HCT116 (cell line): Measurements from ENCODE around the gene PDE6B. TPM values are rescaled to one million over a fixed set of nuclear protein-coding genes. Genes with fewer than 3 reads are reported as not detected.
"Not testable (repeated sequence)": the region's sequence is repeated elsewhere in the genome, so short reads cannot be mapped to it uniquely, and the experiment has no call there.

Experiments
- ATAC-seq: fragments of 200-7000 bp; cut with Tn5 transposase; 2 replicates; pipeline ENCODE4 v1.9.1; 2020; ENCODE audit warnings: mild to moderate bottlenecking, moderate library complexity
- BruUV-seq: library from RNA; stranded (reverse); fragments of 400-500 nt; replicated peaks from 2 replicates; lab custom pipeline; 2021; lab: Mats Ljungman, UMichigan
- CTCF ChIA-PET: fragments of 300-600 bp; sonication (Branson Sonifier 250); formaldehyde crosslinking; loops from one replicate; lab custom pipeline; 2021; ENCODE audit warnings: antibody characterized with exemption; lab: Charles Lee
- POLR2A ChIA-PET: fragments of 300-600, 350-600 bp; sonication (Branson Sonifier 250); formaldehyde crosslinking; loops from one replicate; lab custom pipeline; 2021; ENCODE audit warnings: antibody characterized with exemption; lab: Charles Lee
- RAD21 ChIA-PET, 2 experiments: fragments of 300-600 bp; sonication (Branson Sonifier 250); formaldehyde crosslinking; loops; one replicate each; lab custom pipeline; 2023; ENCODE audit warnings: low total read pairs in 2 of 2; ENCODE audit not compliant: uncharacterized antibody in 2 of 2, unreplicated experiment in 2 of 2, low non-redundant PET in 1 of 2; lab: Charles Lee
- DNase-seq: peaks from one replicate; pipeline ENCODE4 v3.0.0-alpha.2; 2010; ENCODE audit warnings: low read depth, low spot score
- H2AFZ ChIP-seq: fragments of 200-600 bp; shearing (Covaris generic), sonication (generic); 2 replicates; pipeline ENCODE4 v1.6.1; 2017; ENCODE audit warnings: low read depth, mixed run types, mixed read lengths, antibody characterized with exemption, low read length; ENCODE audit not compliant: poor library complexity, severe bottlenecking
- H3K27ac ChIP-seq: 2 replicates; pipeline ENCODE4 v1.5.1; 2012; ENCODE audit warnings: low read depth, low read length
- H3K27me3 ChIP-seq: fragments of 200-600 bp; sonication (generic); 2 replicates; pipeline ENCODE4 v1.6.1; 2016; ENCODE audit warnings: mixed run types, low read length, mixed read lengths; ENCODE audit not compliant: insufficient read depth
- H3K36me3 ChIP-seq, 2 experiments: fragments of 200-500 bp in 1 of 2; fragments of 200-600 bp in 1 of 2; sonication (Bioruptor generic) in 1 of 2; sonication (generic) in 1 of 2; 2 replicates each; pipeline versions ENCODE4 v1.5.1 to v1.6.1; 2014 to 2016; ENCODE audit warnings: low read length in 2 of 2, inconsistent platforms in 1 of 2, mixed read lengths in 1 of 2, mixed run types in 1 of 2; ENCODE audit not compliant: insufficient read depth in 2 of 2, control insufficient read depth in 1 of 2
- H3K4me1 ChIP-seq, 2 experiments: fragments of 200-600 bp in 1 of 2; sonication (generic) in 1 of 2; 2 replicates each; pipeline versions ENCODE4 v1.5.1 to v1.6.1; 2012 to 2017; ENCODE audit warnings: low read length in 2 of 2, inconsistent platforms in 1 of 2, mild to moderate bottlenecking in 1 of 2, mixed read lengths in 1 of 2, mixed run types in 1 of 2, moderate library complexity in 1 of 2; ENCODE audit not compliant: insufficient read depth in 2 of 2, control insufficient read depth in 1 of 2
- H3K4me2 ChIP-seq: fragments of 200-600 bp; sonication (generic); 2 replicates; pipeline ENCODE4 v1.6.1; 2017; ENCODE audit warnings: mixed run types, low read length, mixed read lengths
- H3K4me3 ChIP-seq, 2 experiments: fragments of 200-600 bp in 1 of 2; sonication (generic) in 1 of 2; replicated peaks in 1 of 2; 2 replicates each; pipeline ENCODE4 v1.5.1; 2011 to 2016; ENCODE audit warnings: low read length in 2 of 2, control low read depth in 1 of 2, low read depth in 1 of 2, mild to moderate bottlenecking in 1 of 2, mixed read lengths in 1 of 2, mixed run types in 1 of 2
- H3K79me2 ChIP-seq: fragments of 200-600 bp; sonication (generic); 2 replicates; pipeline ENCODE4 v1.6.1; 2017; ENCODE audit warnings: mild to moderate bottlenecking, mixed run types, low read length, moderate library complexity, mixed read lengths; ENCODE audit not compliant: insufficient read depth
- H3K9ac ChIP-seq: fragments of 200-600 bp; sonication (generic); 2 replicates; pipeline ENCODE4 v1.6.1; 2016; ENCODE audit warnings: low read length, mixed read lengths
- H3K9me2 ChIP-seq: fragments of 200-600 bp; sonication (generic), shearing (Covaris generic); 2 replicates; pipeline ENCODE4 v1.6.1; 2017; ENCODE audit warnings: mixed run types, mild to moderate bottlenecking, moderate library complexity; ENCODE audit not compliant: insufficient read depth
- H3K9me3 ChIP-seq, 2 experiments: fragments of 200-500 bp in 1 of 2; fragments of 200-600 bp in 1 of 2; sonication (Bioruptor generic) in 1 of 2; sonication (generic) in 1 of 2; 2 replicates each; pipeline ENCODE4 v1.6.1; 2014 to 2017; ENCODE audit warnings: low read length in 2 of 2, mixed read lengths in 2 of 2, inconsistent platforms in 1 of 2, low read depth in 1 of 2, mild to moderate bottlenecking in 1 of 2, mixed run types in 1 of 2, moderate library complexity in 1 of 2; ENCODE audit not compliant: control insufficient read depth in 1 of 2, insufficient read depth in 1 of 2
- H4K20me1 ChIP-seq: fragments of 200-600 bp; sonication (generic), shearing (Covaris generic); 2 replicates; pipeline ENCODE4 v1.6.1; 2017; ENCODE audit warnings: mixed run types, mild to moderate bottlenecking, moderate library complexity; ENCODE audit not compliant: insufficient read depth
- CEBPB ChIP-seq: IDR thresholded peaks from 2 replicates; pipeline ENCODE4 v1.6.1; 2012; ENCODE audit warnings: low read depth
- CTCF ChIP-seq, 3 experiments: fragments of 200-600 bp in 1 of 3; sonication (generic) in 1 of 3; IDR thresholded peaks in 2 of 3; conservative IDR thresholded peaks in 1 of 3; 2 replicates each; pipeline ENCODE4 v1.5.1; 2012 to 2017; ENCODE audit warnings: low read depth in 2 of 3, low read length in 2 of 3, antibody characterized with exemption in 1 of 3, borderline replicate concordance in 1 of 3, control low read depth in 1 of 3, mild to moderate bottlenecking in 1 of 3, mixed read lengths in 1 of 3, mixed run types in 1 of 3, moderate library complexity in 1 of 3; ENCODE audit not compliant: insufficient read depth in 1 of 3
- EZH2phosphoT487 ChIP-seq: fragments of 200-600 bp; IDR thresholded peaks from 2 replicates; pipeline ENCODE4 v1.6.1; 2018; ENCODE audit warnings: antibody characterized with exemption, borderline replicate concordance
- FOSL1 ChIP-seq: IDR thresholded peaks from 2 replicates; pipeline ENCODE4 v1.6.1; 2012; ENCODE audit warnings: low read depth
- RAD21 ChIP-seq: IDR thresholded peaks from 2 replicates; pipeline ENCODE4 v1.6.1; 2012; ENCODE audit warnings: low read depth, mild to moderate bottlenecking
- SIN3A ChIP-seq: IDR thresholded peaks from 2 replicates; pipeline ENCODE4 v1.6.1; 2012; ENCODE audit warnings: low read depth
- SP1 ChIP-seq: IDR thresholded peaks from 2 replicates; pipeline ENCODE4 v1.6.1; 2012; ENCODE audit warnings: low read depth
- SRF ChIP-seq: IDR thresholded peaks from 2 replicates; pipeline ENCODE4 v1.6.1; 2012; ENCODE audit warnings: low read depth
- TCF7L2 ChIP-seq: IDR thresholded peaks from 2 replicates; pipeline ENCODE4 v1.7.0; 2011; ENCODE audit warnings: borderline replicate concordance, inconsistent platforms; ENCODE audit not compliant: insufficient read depth, insufficient read length; ENCODE audit errors: extremely low read depth
- YY1 ChIP-seq: IDR thresholded peaks from 2 replicates; pipeline ENCODE4 v1.6.1; 2011; ENCODE audit warnings: low read length, low read depth, moderate library complexity, mild to moderate bottlenecking; ENCODE audit not compliant: insufficient replicate concordance; ENCODE audit errors: extremely low read depth
- ZBTB33 ChIP-seq: IDR thresholded peaks from 2 replicates; pipeline ENCODE4 v1.6.1; 2011; ENCODE audit warnings: mild to moderate bottlenecking, low read length, moderate library complexity; ENCODE audit not compliant: insufficient replicate concordance; ENCODE audit errors: extremely low read depth
- ZFX ChIP-seq: fragments of 450-650 bp; IDR thresholded peaks from 2 replicates; pipeline ENCODE4 v1.6.1; 2017
- intact Hi-C: fragments of 100-400 bp; cut with micrococcal nuclease; formaldehyde crosslinking; loops from 2 replicates; pipeline ENCODE4 v1.10.0; 2022
- total RNA-seq: library from RNA; stranded (reverse); gene quantifications from one replicate; pipeline ENCODE4 v1.2.1, GENCODE V29; 2021; ENCODE audit not compliant: unreplicated experiment

PDE6B gene
- total RNA-seq, 1 experiment from 2014 or later, result not detected

DNA sequence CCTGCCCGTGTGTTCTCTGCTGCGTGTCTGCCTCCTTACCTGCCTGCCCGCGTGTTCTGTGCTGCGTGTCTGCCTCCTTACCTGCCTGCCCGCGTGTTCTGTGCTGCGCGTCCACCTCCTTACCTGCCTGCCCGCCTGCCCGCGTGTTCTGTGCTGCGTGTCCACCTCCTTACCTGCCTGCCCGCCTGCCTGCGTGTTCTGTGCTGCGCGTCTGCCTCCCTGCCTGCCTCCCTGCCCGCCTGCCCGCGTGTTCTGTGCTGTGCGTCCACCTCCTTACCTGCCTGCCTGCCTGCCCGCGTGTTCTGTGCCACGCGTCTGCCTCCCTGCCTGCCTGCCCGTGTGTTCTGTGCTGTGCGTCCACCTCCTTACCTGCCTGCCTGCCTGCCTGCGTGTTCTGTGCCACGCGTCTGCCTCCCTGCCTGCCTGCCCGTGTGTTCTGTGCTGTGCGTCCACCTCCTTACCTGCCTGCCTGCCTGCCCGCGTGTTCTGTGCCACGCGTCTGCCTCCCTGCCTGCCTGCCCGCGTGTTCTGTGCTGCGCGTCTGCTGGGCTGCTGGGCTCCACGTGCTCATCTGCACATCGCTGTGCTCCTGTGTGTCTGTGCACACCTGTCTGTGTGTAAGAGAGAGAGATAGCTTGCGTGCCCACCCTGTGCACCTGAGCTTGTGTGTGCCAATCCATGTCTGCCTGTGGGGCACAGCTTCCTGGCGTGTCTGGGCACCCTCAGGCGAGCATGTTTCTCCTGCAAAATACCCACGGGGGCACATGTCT is 9.9 kb downstream of the PDE6B start:
- H3K36me3 ChIP-seq, BruUV-seq, H3K9me3 ChIP-seq, H4K20me1 ChIP-seq, ATAC-seq, H3K27ac ChIP-seq, H2AFZ ChIP-seq, H3K4me3 ChIP-seq, H3K4me2 ChIP-seq, H3K27me3 ChIP-seq, H3K4me1 ChIP-seq, DNase-seq, RAD21 ChIA-PET, H3K9ac ChIP-seq, POLR2A ChIA-PET, CTCF ChIA-PET, intact Hi-C loops, H3K79me2 ChIP-seq, H3K9me2 ChIP-seq: not testable (repeated sequence)

- no peaks in the 10 kb centered on the region for H4K20me1 ChIP-seq
- H3K9me2 ChIP-seq, result no peaks in the 10 kb centered on the region
- H3K27me3 ChIP-seq, result no peaks in the 10 kb centered on the region
- DNase-seq (no peak), ATAC-seq (no peak)
- H2AFZ ChIP-seq, result no peak overlapping the region
- H3K4me2 ChIP-seq, result no peak overlapping the region
- RAD21 ChIA-PET, result no interaction called here
- H3K79me2 ChIP-seq, result no peaks in the 10 kb centered on the region
- CTCF ChIA-PET, result no interaction called here
- H3K4me1 ChIP-seq, result no peaks in the 10 kb centered on the region
- H3K4me3 ChIP-seq, result no peak overlapping the region
- no peak overlapping the region for H3K9ac ChIP-seq
- no peak overlapping the region for H3K27ac ChIP-seq
- intact Hi-C loops, result no loop called here
- H3K9me3 ChIP-seq, result no peaks in the 10 kb centered on the region; a peak in 1 of 4 replicates
- H3K36me3 ChIP-seq, result no peaks in the 10 kb centered on the region
- POLR2A ChIA-PET, result no interaction called here
- no TSS peak for BruUV-seq
- TF ChIP-seq SP1 (no peak), ZBTB33 (no peak), EZH2phosphoT487 (no peak), FOSL1 (no peak), ZFX (no peak), YY1 (no peak), SRF (no peak), RAD21 (no peak), SIN3A (no peak), TCF7L2 (no peak), CTCF (IDR thresholded peaks at IDR 0.05 in 2 of 3, conservative IDR thresholded peaks at IDR 0.05 in 1 of 3; ENCODE audit: borderline replicate concordance in 1 of 3, insufficient read depth in 1 of 3, low read depth in 2 of 3, low read length in 2 of 3) (no peak), CEBPB (no peak)
These were observed 10.7 kb downstream of the PDE6B start for GRCh38 chr4:635851-636627.
